ENCODE measurements around the gene RALGAPA1.
"Not testable (repeated sequence)": the region's sequence is repeated elsewhere in the genome, so short reads cannot be mapped to it uniquely, and the experiment has no call there.

The RALGAPA1 gene

DNA sequence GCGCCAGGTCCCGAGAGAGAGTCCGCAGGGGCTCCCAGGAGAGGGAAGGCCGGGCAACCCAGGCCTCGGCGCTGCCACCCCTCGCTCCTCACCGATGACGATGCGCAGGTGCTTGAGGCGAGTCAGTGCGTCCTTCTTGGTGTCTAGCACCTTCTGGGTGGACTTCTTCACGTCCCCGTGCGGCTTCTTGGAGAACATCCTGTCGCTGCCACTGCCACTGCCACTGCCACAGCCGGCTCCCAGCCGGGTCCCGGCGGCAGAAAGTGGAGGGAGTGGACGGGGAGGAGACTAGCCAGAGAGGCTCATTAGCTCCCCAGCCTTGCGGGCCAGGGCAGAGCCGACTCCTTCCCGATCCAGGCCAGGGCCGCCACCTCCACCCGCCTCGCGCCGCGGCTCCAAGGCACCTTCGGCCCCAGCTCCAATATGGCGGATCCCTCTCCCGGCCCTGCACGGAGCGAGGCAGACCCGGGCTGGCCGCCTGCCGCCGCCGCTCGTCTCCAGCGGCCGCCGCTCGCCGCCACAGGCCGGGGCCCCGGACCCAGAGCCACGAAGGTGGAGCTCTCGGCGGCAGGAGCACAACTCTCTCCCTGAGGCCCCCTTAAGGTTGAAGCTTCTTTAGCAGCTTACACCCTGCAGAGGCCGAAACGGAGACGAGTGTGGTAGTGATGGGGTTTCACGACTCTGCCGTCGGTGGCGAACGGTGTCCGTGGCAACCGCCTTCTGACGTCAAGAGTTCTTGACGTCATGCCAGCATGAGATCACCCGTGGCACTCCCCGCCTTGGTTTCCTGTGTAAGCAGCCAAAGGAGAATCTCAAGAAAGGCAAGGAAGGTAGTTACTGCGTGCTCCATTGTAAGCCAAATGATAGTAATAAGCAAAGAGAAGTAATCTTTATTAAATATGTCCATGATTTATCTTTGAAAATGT lies at the start of gene RALGAPA1:
RALGAPA1 (minus strand) TSS at position 658 of the 926 bp plus-strand sequence; CDS start at position 198, 460 bp downstream.
- peak; percentile 87 for DNase-seq (ENCODE audit: low read depth)

DNA sequence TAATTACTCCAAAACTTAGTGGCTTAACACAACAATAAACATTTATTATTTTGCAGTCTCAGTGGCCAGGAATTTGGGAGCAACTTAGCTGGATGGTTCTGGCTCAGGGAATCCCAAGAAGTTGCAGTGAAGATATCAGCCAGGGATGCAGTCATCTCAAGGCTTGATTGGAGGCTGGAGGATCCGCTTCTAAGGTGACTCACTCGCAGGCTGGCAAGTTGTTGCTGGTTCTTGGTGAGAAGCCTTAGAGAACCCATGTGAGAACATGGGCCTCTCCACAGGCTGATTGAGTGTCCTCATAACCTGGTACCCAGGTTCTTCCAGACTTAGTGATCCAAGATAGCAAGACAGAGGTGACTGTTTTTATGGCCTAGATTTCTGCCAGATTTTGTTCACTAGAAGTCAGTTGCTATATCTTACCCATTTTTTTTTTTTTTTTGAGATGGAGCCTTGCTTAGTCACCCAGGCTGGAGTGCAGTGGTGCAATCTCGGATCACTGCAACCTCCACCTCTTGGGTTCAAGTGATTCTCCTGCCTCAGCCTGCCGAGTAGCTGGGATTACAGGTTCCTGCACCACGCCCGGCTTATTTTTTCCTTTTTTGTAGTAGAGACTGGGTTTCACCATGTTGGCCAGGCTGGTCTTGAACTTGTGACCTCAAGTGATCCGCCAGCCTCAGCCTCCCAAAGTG lies 49.6 kb upstream of the RALGAPA1 start:
- DNase-seq (ENCODE audit: low read depth) = no peak

DNA sequence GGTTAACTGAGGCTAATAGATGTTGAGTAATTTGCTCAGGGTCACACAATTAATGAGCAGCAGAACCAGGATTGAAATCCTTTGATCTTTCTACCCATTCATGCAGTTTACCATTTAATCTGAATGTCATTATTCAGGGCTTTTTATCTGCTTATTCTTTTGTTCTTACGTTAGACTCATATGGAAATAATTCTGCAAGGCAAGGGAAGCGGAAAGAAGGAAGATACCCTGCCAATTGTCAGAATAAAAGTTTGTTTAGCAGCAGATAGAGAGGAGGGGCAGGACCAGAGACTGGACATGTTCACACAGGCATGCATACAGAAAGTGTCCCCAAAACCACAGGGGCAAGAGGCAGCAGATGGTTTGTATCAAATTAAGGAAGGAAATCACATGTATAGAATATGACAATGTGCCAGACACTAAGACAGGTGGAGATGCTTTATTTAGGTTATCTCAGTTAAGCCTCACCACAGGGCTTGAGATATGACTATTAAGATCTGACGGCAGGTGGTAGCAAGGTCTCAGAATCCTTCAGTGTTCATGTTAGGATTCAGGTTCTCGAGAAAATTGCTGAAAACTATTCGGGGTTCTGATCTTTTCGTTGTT lies 46.9 kb upstream of the RALGAPA1 start:
- DNase-seq (ENCODE audit: low read depth) = no peak

DNA sequence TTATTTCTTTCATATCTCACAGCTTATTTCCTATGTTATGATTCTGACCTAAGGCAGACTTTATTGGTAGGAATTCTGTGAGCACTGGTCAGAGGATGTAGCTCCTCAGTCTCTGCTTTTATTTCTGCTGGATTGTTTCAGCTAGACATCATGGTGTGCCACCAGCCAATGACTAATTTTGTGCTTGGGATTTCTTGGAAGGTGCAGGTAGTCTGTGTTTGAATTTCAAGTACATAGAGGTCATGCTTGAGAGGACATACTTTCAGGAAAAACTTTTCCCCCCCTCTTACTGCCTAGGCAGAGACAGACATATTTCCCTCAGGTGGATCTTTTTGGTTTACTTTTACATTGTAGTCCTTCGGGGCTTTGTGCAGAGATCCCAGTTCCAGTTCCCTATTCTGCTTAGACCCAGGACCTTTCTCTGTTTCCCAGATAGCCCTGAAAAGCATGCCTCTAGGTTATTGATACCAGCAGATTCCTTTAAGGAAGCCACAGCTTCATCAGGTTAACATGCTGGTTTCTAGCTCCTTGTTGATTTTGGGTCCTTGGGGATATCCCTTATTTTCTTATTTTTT lies 45.7 kb upstream of the RALGAPA1 start:
- DNase-seq (ENCODE audit: low read depth) = no peak

DNA sequence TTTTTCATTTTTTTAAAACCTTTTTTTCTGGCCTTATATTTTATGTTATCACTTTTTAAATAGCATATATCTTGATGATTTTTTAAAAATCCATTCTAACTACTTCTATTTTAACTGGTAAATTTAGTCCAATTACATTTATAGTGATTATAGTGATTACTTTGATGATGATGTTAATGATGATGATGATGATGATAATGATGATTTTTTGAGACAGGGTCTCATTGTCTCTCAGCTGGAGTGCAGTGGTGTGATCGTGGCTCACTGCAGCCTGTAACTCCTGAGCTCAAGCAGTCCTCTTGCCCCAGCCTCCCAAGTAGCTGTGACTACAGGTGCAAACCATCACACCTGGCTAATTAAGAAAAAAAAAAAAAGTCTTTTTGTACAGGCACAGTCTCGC lies 44.1 kb upstream of the RALGAPA1 start:
- no peak for DNase-seq (ENCODE audit: low read depth)

DNA sequence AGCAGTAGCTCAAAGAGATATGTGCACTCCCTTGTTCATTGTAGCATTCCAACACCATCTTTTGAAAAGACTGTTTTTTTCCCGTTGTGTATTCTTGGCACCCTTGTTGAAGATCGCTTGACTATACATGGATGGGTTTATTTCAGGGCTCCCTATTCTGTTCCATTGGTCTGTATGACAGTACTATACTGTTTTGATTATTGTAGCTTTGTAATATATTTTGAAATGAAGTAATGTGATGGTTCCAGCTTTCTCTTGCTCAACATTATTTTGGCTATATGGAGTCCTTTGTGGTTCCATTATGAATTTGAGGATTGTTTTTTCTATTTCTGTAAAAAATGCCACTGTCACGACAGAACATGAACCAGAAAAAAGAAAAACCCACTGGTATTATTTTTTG lies 42.7 kb upstream of the RALGAPA1 start:
- DNase-seq (ENCODE audit: low read depth) = no peak

DNA sequence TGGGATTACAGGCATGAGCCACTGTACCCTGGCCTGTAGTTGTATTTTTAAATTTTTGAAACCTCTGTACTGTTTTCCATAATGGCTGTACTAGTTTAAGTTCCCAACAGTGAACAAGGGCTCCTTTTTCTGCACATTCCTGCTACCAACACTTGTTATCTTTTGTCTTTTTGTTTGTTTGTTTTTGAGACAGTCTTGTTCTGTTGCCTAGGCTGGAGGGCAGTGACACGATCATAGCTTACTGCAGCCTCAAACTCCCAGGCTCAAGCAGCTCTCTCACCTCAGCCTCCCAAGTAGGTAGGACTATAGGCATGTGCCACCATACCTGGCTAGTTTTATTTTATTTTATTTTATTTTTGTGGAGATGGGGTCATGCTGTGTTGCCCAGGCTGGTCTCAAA lies 40.0 kb upstream of the RALGAPA1 start:
- DNase-seq (ENCODE audit: low read depth) = no peak

DNA sequence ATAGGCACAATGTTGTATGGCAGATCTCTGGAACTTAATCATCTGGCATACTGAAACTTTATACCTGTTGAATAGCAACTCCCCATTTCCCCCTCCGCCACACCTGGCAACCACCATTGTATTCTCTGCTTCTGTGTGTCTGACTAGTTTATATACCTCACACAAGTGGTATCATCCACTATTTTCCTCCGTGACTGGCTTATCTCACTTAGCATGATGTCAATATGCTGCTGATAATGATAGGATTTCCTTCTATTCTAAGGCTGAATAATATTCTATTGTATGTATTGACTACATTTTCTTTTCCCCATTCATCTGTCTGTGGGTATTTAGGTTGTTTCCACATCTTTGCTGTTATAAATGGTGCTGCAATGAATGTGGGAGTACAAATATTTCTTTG lies 38.5 kb upstream of the RALGAPA1 start:
- DNase-seq (ENCODE audit: low read depth) = no peak

DNA sequence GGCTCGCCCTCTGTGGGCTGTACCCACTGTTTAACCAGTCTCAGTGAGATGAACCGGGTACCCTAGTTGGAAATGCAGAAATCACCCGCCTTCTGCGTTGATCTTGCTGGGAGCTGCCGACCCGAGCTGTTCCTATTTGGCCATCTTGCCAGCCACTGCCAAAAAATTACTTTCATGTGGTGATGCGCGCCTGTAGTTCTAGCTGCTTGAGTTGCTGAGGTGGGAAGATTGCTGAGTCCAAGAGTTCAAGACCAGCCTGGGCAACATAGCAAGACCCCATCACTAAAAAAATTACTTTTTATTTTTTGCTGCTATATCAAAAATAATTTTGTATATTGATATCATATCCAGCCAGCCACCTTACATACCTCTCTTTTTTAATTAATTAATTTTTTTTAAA lies 35.4 kb upstream of the RALGAPA1 start:
- DNase-seq (ENCODE audit: low read depth) = no peak

DNA sequence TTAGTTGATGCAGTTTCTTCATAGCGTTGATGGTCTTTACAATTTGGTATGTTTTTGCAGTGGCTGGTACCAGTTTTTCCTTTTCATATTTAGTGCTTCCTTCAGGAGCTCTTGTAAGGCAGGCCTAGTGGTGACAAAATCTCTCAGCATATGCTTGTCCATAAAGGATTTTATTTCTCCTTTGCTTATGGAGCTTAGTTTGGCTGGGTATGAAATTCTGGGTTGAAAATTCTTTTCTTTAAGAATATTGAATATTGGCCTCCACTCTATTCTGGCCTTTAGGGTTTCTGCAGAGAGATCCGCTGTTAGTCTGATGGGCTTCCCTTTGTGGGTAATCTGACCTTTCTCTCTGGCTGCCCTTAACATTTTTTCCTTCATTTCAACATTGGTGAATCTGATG lies 33.1 kb upstream of the RALGAPA1 start:
- DNase-seq (ENCODE audit: low read depth) = not testable (repeated sequence)

DNA sequence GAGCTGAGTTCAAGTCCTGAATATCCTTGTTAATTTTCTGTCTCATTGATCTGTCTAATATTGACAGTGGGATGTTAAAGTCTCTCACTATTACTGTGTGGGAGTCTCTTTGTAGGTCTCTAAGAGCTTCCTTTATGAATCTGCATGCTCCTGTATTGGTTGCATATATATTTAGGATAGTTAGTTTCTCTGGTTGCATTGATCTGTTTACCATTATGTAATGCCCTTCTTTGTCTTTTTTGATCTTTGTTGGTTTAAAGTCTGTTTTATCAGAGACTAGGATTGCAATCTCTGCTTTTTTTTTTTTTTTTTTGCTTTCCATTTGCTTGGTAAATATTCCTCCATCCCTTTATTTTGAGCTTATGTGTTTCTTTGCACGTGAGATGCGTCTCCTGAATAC lies 32.6 kb upstream of the RALGAPA1 start:
- DNase-seq (ENCODE audit: low read depth) = not testable (repeated sequence)

DNA sequence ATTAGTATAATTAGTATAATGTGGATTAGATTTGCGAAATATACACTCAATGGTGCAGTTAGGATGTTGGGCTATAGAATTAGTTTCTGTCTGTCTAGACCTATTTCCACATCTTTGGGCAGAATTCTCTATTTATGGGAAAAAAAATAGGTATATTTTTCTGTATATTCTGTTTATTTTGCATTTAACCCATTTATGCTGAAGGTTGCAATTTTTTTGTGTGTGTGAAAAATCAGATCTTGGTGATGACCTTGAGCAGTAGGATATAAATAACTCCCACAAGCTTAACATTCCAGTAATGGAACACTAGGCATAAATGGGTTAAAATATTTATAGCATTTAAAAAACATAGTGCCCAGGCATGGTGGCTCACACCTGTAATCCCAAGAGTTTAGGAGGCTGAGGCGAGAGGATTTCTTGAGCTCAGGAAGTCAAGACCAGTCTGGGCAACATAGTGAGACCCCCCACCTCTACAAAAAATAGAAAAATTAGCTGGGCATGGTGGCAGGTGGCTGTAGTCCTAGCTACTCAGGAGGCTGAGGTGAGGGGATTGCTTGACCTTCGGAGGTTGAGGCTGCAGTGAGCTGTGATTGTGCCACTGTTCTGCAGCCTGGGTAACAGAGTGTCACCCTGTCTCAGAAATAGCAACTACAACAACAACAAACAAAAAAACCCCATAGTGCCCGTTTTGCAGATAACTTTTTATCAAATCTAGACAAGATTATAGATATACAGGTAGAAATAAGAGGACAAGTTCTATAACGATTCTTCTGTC lies 26.3 kb upstream of the RALGAPA1 start:
- no peak for DNase-seq (ENCODE audit: low read depth)

DNA sequence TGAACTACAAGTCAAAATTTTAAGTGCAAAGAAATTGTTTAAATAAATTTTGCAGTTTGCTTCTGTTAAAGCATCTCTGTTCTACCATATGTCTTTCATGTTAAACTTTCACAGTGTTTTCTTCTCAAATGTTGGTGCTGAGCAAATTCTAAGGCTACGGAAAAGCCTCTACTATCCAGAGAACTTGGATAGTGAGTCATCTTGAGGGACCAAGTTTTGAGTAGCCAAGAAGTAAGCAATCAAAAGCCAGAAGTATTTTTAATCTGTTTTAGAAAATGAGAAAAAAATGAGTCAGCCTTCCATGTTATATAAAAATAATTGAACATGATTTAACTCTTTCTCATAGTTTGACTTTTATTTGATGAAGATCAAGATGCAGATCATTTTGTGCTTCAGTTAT lies 20.4 kb upstream of the RALGAPA1 start:
- no peak for DNase-seq (ENCODE audit: low read depth)

DNA sequence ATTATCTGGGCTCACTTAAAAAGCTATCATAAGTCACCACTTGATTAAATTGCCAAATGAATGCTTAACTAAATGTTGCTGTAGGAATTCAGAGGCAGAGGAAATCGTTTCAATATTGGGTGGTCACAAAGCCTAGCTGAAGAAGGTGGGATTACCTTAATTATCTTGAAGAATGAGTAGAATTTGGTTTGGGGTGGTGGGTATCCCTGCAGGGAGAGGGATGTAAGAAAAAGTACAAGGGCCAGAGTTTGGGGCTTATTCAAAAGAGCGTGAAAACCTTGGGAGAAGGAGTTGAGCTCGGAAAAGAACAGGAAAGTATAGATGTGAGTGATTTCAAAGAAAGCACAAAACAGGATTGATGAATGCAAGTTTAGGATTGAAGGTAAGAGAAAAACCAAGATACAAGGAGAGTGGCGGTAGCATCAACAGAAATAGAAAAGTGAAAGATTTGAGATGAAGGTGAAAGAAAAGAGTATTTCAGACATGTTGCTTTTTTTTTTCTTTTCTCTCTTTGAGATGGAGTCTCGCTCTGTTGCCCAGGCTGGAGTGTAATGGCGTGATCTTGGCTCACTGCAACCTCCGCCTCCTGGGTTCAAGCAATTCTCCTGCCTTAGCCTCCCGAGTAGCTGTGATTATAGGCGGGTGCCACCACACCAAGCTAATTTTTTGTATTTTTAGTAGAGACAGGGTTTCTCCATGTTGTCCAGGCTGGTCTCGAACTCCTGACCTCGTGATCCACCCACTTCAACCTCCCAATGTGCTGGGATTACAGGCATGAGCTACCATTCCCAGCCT lies 18.8 kb upstream of the RALGAPA1 start:
- DNase-seq (ENCODE audit: low read depth) = no peak

DNA sequence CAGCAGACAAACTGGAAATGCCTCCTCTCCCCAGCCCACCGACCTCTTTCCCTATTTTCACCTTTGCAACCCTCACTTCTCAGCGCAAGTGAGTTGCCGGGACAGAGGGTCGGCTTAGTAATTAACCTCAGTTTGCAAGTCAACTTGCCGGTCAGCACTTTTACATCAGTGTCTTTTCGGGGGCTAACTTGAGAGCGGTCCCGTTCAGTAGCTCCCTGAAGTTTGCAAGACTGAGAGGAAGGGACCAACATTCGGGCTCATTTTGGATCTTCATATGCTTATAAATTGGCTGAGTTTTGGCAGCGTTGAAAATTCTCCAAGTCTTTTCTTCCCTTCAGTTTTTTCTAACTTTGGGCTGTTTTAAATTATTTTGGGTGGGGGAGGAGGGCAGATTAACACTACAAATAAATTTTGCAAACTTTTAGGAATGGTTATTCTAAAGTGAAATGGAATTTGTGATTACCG lies 17.9 kb upstream of the RALGAPA1 start:
- no peak for DNase-seq (ENCODE audit: low read depth)

DNA sequence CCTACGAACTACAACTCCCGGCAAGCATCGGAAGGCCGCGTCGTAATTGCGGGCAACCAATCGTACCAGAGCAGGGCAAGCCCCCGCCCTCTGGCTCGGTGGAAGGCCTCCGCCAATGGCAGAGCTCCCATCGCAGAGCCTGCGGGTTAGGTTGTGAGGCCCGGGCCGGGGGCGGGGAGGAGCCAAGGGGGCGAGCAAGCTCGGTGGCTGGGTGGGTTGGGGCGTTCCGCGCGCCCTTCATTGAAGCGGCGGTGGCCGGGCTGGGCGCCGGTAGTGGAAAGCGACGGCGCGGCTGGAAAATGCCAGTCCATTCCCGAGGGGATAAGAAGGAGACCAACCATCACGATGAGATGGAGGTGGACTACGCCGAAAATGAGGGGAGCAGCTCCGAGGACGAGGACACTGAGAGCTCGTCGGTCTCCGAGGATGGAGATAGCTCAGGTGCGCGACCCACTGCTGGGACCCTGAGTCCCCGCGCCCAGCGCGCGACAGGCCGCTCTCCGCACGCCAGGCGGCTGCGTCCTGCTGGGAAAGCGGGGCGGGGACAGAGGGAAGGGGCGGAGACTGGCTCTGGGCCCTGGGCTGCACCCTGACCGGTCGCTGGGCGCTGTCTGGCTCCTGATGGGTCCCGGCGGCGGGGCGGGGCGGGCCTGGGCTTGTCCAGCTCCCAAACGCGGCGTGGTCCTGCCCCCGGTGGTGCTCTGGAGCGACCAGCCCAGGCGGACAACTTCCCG lies 17.3 kb upstream of the RALGAPA1 start, which contains the start of gene BRMS1L:
BRMS1L (plus strand) TSS at position 121 of the 734 bp plus-strand sequence; CDS start at position 300, 179 bp downstream.
- peak; percentile 96 for DNase-seq (ENCODE audit: low read depth)

DNA sequence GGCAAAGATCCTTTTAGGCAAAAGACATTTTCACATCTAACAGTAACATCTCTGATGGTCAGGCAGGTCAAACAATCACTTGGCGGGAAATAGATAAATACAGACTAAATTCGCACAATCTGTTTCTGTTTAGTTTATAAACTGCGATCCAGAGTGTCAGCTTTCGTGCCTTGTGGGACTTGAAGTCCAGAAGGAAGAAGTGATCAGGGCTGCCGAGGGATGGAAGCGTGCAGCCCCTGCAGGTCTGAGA lies 16.8 kb upstream of the RALGAPA1 start:
- DNase-seq (ENCODE audit: low read depth) = no peak

DNA sequence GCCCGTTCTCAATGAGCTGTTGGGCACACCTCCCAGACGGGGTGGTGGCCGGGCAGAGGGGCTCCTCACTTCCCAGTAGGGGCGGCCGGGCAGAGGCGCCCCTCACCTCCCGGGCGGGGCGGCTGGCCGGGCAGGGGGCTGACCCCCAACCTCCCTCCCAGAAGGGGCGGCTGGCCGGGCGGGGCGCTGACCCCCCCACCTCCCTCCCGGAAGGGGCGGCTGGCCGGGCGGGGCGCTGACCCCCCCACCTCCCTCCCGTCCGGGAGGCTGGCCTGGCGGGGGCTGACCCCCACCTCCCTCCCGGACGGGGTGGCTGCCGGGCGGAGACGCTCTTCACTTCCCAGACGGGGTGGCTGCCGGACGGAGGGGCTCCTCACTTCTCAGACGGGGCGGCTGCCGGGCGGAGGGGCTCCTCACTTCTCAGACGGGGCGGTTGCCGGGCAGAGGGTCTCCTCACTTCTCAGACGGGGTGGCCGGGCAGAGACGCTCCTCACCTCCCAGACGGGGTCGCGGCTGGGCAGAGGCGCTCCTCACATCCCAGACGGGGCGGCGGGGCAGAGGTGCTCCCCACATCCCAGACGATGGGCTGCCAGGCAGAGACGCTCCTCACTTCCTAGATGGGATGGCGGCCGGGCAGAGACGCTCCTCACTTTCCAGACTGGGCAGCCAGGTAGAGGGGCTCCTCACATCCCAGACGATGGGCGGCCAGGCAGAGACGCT lies 15.5 kb upstream of the RALGAPA1 start:
- DNase-seq (ENCODE audit: low read depth) = not testable (repeated sequence)

DNA sequence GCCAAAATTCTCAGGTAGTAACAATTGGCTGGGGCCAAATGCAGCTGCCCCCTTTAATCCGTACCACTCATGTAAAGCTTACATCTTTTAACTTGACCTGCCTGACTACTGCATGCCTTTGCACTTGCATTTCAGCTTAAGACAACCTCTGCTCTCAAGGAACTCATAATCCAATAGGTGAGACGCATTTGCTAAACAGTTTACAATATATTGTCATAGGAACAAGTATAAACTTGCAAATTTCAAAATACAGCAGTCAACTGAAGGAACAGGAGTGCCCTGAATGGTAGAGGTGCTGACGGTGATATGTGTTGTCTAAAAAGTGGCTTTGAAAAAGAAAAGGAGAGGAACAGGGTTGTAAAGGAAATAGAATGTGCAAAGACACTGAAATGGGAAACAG lies 13.4 kb upstream of the RALGAPA1 start:
- DNase-seq (ENCODE audit: low read depth) = no peak
